Measurements from ENCODE around the gene HRC. TPM values are rescaled to one million over a fixed set of nuclear protein-coding genes. Genes with fewer than 3 reads are reported as not detected.
A peak's percentile ranks its signal among the peaks of the same experiment; 100 is the strongest.

HRC gene
- polyA plus RNA-seq, 1 experiment: not detected

DNA sequence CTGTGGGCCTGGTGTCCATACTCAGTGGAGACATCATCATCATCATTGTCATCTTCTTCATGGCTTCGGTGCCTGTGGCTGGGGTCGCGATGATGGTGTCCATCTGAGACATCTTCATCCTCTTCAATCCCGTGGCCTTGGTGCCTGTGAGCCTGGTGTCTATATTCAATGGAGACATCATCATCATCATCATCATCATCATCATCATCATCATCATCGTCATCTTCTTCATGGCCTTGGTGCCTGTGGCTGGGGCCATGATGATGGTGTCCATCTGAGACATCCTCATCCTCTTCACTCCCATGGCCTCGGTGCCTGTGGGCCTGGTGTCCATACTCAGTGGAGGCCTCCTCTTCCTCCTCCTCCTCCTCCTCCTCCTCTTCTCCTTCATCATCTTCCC lies 917 bp downstream of the HRC start:
- TF ChIP-seq, protein P1, sequence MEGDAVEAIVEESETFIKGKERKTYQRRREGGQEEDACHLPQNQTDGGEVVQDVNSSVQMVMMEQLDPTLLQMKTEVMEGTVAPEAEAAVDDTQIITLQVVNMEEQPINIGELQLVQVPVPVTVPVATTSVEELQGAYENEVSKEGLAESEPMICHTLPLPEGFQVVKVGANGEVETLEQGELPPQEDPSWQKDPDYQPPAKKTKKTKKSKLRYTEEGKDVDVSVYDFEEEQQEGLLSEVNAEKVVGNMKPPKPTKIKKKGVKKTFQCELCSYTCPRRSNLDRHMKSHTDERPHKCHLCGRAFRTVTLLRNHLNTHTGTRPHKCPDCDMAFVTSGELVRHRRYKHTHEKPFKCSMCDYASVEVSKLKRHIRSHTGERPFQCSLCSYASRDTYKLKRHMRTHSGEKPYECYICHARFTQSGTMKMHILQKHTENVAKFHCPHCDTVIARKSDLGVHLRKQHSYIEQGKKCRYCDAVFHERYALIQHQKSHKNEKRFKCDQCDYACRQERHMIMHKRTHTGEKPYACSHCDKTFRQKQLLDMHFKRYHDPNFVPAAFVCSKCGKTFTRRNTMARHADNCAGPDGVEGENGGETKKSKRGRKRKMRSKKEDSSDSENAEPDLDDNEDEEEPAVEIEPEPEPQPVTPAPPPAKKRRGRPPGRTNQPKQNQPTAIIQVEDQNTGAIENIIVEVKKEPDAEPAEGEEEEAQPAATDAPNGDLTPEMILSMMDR (IDR thresholded peaks at IDR 0.05; ENCODE audit: low read depth, low read length): no peak
- ChIA-PET CTCF (no interaction called here), POLR2A (no interaction called here)
- no peak for DNase-seq (ENCODE audit: low read depth, low spot score)
- Histone ChIP-seq H3K9me3 (ENCODE audit: control insufficient read depth, insufficient read depth, low read length) (peaks cover 9% of the 10 kb centered on the region; the same call in 1 of the 2 replicates), H3K27ac (ENCODE audit: low read depth, low read length) (no peak overlapping the region), H3K4me3 (ENCODE audit: low read depth, low read length) (no peak overlapping the region), H3K27me3 (ENCODE audit: control insufficient read depth, insufficient read depth, low read length) (no peaks in the 10 kb centered on the region)

DNA sequence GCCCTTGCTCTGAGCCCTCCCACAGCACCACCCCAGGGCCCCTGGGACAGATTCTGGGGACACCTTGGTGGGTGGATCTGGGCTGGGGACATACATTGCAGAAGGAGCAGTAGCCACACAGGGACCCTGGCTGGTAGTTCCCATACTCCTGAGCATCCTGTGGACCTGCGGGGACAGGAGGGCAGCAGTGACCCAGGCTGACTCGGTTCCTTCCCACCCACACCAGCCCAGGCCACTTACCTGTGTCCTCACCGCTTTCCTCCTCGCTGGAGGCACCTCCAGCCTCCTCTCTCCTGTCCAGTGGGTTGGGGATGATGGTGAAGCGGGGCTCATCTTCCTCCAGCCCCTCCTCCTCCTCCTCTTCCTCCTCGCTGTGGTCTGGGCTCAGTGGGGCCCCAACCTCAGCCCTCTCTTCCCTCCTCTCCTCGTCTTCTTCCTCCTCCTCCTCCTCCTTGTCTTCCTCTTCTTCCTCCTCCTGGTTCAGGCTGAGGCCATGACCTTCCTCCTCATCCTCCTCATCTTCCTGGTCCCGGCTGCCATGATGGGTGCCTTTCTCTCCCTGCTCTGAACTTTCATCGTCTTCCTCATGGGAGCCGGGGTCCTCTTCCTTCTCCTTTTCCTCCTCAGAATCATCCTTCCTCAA lies 1.9 kb downstream of the HRC start:
- no peak overlapping the region for H3K27ac ChIP-seq (ENCODE audit: low read depth, low read length)
- ChIA-PET POLR2A (no interaction called here), CTCF (no interaction called here)
- DNase-seq (ENCODE audit: low read depth, low spot score): no peak
- TF ChIP-seq, protein P1 (IDR thresholded peaks at IDR 0.05; ENCODE audit: low read depth, low read length): no peak
- H3K4me3 ChIP-seq (ENCODE audit: low read depth, low read length): no peak overlapping the region
- H3K9me3 ChIP-seq (ENCODE audit: control insufficient read depth, insufficient read depth, low read length): peaks cover 9% of the 10 kb centered on the region; the same call in 1 of the 2 replicates
- H3K27me3 ChIP-seq (ENCODE audit: control insufficient read depth, insufficient read depth, low read length): no peaks in the 10 kb centered on the region

DNA sequence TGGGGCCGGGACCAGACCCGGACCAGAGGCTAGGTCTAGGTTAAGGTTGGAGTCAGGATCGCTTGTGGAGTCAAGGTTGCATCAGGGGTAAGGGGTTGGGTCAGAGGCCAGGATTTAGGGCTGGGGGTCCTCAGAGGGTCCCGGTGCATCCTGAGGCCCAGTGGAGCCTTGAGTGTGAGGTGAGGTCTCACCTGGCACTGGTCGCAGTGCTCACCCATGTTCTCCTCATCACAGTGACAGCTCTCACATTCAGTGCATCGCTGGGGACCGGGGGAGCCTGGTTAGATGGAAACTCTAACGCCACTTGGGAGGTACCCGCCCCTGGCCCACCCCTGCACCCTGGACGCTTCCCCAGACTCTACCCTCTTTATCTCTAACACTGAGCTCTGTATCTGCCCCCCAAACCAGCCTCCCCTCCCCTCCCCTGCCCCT lies 3.1 kb downstream of the HRC start:
- ChIA-PET CTCF (interaction anchor here (0.6 kb wide), 1 partner anchor 158 kb away, joined by 4 read pairs; no protein-coding TSS in a partner anchor), POLR2A (interaction anchor here (0.6 kb wide), 1 partner anchor 10 kb away, joined by 3 read pairs; no protein-coding TSS in a partner anchor)
- no peak overlapping the region for H3K27ac ChIP-seq (ENCODE audit: low read depth, low read length)
- DNase-seq (ENCODE audit: low read depth, low spot score): no peak
- TF ChIP-seq, protein P1 (IDR thresholded peaks at IDR 0.05; ENCODE audit: low read depth, low read length): no peak
- H3K9me3 ChIP-seq (ENCODE audit: control insufficient read depth, insufficient read depth, low read length): peaks cover 9% of the 10 kb centered on the region; the same call in 1 of the 2 replicates
- H3K27me3 ChIP-seq (ENCODE audit: control insufficient read depth, insufficient read depth, low read length): no peaks in the 10 kb centered on the region
- H3K4me3 ChIP-seq (ENCODE audit: low read depth, low read length): no peak overlapping the region

DNA sequence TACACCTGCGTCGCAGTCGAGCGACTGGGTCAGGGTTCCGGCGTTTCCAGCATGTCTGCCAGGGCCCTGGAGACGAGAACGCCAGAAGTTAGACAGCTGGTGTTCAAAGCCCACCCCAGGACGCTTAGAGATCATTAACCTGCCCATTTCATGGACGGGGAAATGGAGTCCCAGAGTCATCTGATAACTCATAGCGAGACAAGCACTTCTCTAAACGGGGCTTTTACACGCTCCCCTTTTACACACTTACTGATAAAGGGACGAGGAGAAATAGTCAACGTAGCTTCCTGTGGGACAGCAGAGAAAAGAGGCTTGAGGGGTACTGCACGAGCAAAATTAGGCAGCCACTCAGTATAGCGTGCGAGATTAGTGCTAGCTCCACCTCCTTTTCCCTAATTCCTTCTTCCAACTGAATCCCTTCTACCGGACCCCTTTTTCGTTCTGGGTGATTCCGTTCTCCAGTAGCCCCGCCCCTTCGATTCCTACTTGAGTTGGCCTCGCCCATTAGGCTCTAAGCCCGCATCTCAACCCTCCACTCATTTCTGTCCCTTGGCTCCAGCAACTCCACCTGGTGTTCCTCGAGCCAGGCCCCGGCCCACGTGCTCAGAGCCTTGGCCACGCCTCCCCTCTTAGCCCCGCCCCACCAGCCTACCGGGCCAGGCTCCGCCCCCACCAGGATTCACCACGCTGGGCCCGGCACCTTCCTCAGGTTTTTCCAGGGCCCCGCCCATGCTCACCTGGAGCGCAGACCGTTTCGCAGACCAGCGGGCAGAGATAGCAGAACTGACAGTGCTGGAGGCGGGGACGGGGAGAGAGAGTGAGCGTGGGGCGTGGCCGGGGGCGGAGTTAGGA lies 3.7 kb downstream of the HRC start:
- TF ChIP-seq, protein P1 (IDR thresholded peaks at IDR 0.05; ENCODE audit: low read depth, low read length): no peak
- Histone ChIP-seq H3K27me3 (ENCODE audit: control insufficient read depth, insufficient read depth, low read length) (no peaks in the 10 kb centered on the region), H3K27ac (ENCODE audit: low read depth, low read length) (no peak overlapping the region), H3K9me3 (ENCODE audit: control insufficient read depth, insufficient read depth, low read length) (peaks cover 9% of the 10 kb centered on the region; the same call in 1 of the 2 replicates), H3K4me3 (ENCODE audit: low read depth, low read length) (peak overlapping the region; percentile 93; the same call in 1 of the 2 replicates)
- POLR2A ChIA-PET: interaction anchor here (0.6 to 1.1 kb wide), 2 partner anchors 17 to 64 kb away, joined by 3 to 6 read pairs; no protein-coding TSS in a partner anchor
- CTCF ChIA-PET: interaction anchor here (0.6 to 1.2 kb wide), 2 partner anchors 48 to 157 kb away, joined by 4 to 6 read pairs; no protein-coding TSS in a partner anchor
- DNase-seq (ENCODE audit: low read depth, low spot score): no peak
